NB4 (cell line): Measurements from ENCODE around the gene CALR.

ENCODE experiments used
- DNase-seq: peaks from one replicate; pipeline ENCODE4 v3.0.0; 2010; ENCODE audit warnings: low read depth
- H3K4me3 ChIP-seq: one replicate; pipeline ENCODE4 v1.5.1; 2011; ENCODE audit warnings: mild to moderate bottlenecking, low read depth, low read length, moderate library complexity
- CTCF ChIP-seq: IDR thresholded peaks from one replicate; pipeline ENCODE4 v1.5.1; 2012; ENCODE audit warnings: low read depth, low read length
- MAX ChIP-seq: IDR thresholded peaks from 2 replicates; pipeline ENCODE4 v1.6.1; 2011; ENCODE audit warnings: low read depth, low read length
- MYC ChIP-seq: IDR thresholded peaks from 2 replicates; pipeline ENCODE4 v1.6.1; 2011; ENCODE audit warnings: low read depth, low read length
- POLR2A ChIP-seq: IDR thresholded peaks from 2 replicates; pipeline ENCODE4 v1.6.1; 2011; ENCODE audit warnings: mild to moderate bottlenecking; ENCODE audit not compliant: insufficient read length; ENCODE audit errors: extremely low read depth

Gene CALR

GRCh38 chr19:12986726-12987125 lies 48.3 kb downstream of the CALR start:
- TF ChIP-seq POLR2A (no peak), MYC (no peak), CTCF (no peak), MAX (no peak)
- no peak for DNase-seq
- no peak overlapping the region for H3K4me3 ChIP-seq

- TF ChIP-seq POLR2A (no peak), MYC (no peak), CTCF (no peak), MAX (no peak)
- no peak for DNase-seq
- H3K4me3 ChIP-seq = no peak overlapping the region
Observed at GRCh38 chr19:12987190-12987589, 48.8 kb downstream of the CALR start.

- H3K4me3 ChIP-seq = no peak overlapping the region
- no peak for DNase-seq
- TF ChIP-seq POLR2A (no peak), MAX (no peak), MYC (no peak), CTCF (no peak)
Observed at GRCh38 chr19:12987781-12988180, 49.4 kb downstream of the CALR start.

GRCh38 chr19:12990431-12990830 lies 52.0 kb downstream of the CALR start:
- TF ChIP-seq POLR2A (no peak), CTCF (no peak), MYC (no peak), MAX (no peak)
- no peak for DNase-seq
- no peak overlapping the region for H3K4me3 ChIP-seq

- no peak overlapping the region for H3K4me3 ChIP-seq
- TF ChIP-seq MAX = no peak
- no peak for TF ChIP-seq POLR2A
- no peak for TF ChIP-seq CTCF
- TF ChIP-seq MYC = no peak
- DNase-seq = no peak
Observed at GRCh38 chr19:12990853-12991252, 52.4 kb downstream of the CALR start.

GRCh38 chr19:12991296-12991695 lies 52.9 kb downstream of the CALR start:
- no peak for DNase-seq
- no peak for TF ChIP-seq CTCF
- TF ChIP-seq MAX = no peak
- no peak for TF ChIP-seq MYC
- no peak for TF ChIP-seq POLR2A
- H3K4me3 ChIP-seq = no peak overlapping the region
